Measurements from ENCODE around the gene KRT32.

KRT32 gene

DNA sequence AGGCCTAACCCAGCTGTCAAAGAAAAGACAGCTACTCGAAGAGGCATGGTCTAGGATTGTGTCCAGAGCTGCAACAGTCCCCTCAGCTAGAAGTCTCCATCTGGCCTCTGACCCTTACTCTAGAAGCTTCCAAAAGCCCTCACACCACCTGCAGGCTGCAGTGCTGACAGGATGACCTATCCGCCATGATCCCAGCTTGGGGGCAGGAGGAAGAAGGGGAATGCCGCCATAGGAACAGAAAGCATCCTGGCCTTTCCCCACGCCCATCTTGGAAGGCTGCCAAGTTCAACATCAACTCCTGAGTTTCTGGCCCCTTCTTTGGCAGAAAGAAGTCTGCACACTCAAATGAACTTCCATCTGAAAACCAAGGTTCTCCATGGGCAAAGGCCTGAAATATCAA, 25.6 kb upstream of the KRT32 start:
- H3K4me1 ChIP-seq (ENCODE audit: control insufficient read depth, insufficient read depth, low read length, poor library complexity, severe bottlenecking): peaks cover 11% of the 10 kb centered on the region
- no peak overlapping the region for H3K27ac ChIP-seq (ENCODE audit: insufficient read depth, low read length, poor library complexity, severe bottlenecking)
- H3K27me3 ChIP-seq (replicated peaks; ENCODE audit: control insufficient read depth, insufficient read depth, low read length, poor library complexity, severe bottlenecking): no peaks in the 10 kb centered on the region
- no peaks in the 10 kb centered on the region for H3K36me3 ChIP-seq (ENCODE audit: control insufficient read depth, insufficient read depth, low read length)
- H3K9me3 ChIP-seq (ENCODE audit: control insufficient read depth, low read length): no peaks in the 10 kb centered on the region
- no peak for DNase-seq
- H3K4me3 ChIP-seq (ENCODE audit: insufficient read depth, low read depth, low read length, poor library complexity, severe bottlenecking): no peak overlapping the region

GRCh38 chr17:41492351-41492750, 25.2 kb upstream of the KRT32 start:
- H3K27me3 ChIP-seq (replicated peaks; ENCODE audit: control insufficient read depth, insufficient read depth, low read length, poor library complexity, severe bottlenecking): no peaks in the 10 kb centered on the region

DNA sequence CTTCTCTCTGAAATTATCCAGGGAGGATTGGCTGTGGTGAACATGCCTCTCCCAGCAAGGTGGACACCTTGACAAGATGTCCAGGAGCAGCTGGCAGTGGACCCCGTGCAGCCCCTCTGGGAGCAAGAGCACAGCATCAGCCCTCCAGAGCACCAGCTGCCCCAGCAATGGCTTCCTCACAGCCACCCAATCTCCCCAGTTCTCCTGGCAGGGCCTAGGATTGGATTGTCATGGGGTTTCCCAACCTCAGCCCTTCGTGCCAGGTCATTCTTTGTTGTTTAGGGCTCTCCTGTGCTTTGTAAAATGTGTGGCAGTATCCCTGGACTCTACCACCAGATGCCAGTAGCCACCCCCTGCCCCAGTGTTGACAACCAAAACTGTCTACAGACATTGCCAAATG, 24.3 kb upstream of the KRT32 start:
- H3K4me1 ChIP-seq (ENCODE audit: control insufficient read depth, insufficient read depth, low read length, poor library complexity, severe bottlenecking): peaks cover 5% of the 10 kb centered on the region
- DNase-seq: no peak

More at GRCh38 chr17:41492351-41492750, 25.2 kb upstream of the KRT32 start:
- no peak for DNase-seq
- H3K4me1 ChIP-seq (ENCODE audit: control insufficient read depth, insufficient read depth, low read length, poor library complexity, severe bottlenecking): peaks cover 11% of the 10 kb centered on the region
- no peaks in the 10 kb centered on the region for H3K36me3 ChIP-seq (ENCODE audit: control insufficient read depth, insufficient read depth, low read length)
- H3K9me3 ChIP-seq (ENCODE audit: control insufficient read depth, low read length): no peaks in the 10 kb centered on the region
- no peak overlapping the region for H3K27ac ChIP-seq (ENCODE audit: insufficient read depth, low read length, poor library complexity, severe bottlenecking)
- no peak overlapping the region for H3K4me3 ChIP-seq (ENCODE audit: insufficient read depth, low read depth, low read length, poor library complexity, severe bottlenecking)

DNA sequence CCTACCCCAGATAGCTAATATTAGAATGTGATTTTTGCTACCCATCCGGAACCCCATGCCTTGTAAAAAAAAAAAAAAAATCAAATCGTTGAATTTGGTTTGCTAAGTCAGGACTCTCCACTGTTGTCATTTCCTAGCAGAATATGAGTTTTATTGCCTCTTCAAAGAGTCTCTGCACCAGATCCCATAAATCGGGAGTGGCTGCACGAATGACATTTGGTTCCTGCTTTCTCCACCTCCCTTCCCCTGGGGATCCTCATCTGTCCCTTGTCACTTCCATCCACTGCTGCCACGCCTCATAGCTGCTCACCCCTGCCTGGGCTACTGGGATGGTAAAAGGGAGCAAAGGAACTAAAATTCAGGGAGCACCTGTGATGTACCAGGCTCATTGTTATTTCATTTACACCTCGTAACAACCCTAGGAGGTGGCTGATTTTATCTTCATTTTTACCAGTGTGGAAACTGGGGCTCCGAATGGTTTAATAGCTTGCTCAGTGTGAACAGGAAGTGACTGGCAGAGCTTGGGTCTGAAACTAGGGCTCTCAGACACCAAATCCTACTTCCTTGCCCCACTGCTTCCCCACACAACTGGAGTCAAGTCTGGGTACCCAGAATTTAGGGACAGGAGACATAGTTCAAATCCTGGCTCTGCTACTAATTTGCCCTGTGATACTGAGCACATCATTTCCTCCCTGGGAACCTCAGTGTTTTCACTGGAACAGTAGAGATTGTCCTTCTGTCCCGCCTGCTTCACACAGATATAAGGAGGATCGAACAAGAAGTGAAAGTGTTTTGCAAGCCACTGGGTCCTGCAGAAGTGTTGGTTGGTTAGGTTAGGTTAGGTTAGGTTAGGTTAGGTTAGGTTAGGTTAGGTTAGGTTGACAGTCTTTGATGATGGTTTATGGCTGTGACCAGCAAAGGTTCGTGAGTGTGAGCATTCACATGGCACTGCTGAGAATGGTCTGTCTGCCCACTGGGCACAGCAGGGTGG, 23.1 kb upstream of the KRT32 start:
- no peak for DNase-seq
- no peak overlapping the region for H3K27ac ChIP-seq (ENCODE audit: insufficient read depth, low read length, poor library complexity, severe bottlenecking)
- H3K27me3 ChIP-seq (replicated peaks; ENCODE audit: control insufficient read depth, insufficient read depth, low read length, poor library complexity, severe bottlenecking): no peaks in the 10 kb centered on the region
- no peaks in the 10 kb centered on the region for H3K9me3 ChIP-seq (ENCODE audit: control insufficient read depth, low read length)
- peaks cover 5% of the 10 kb centered on the region for H3K4me1 ChIP-seq (ENCODE audit: control insufficient read depth, insufficient read depth, low read length, poor library complexity, severe bottlenecking)
- no peaks in the 10 kb centered on the region for H3K36me3 ChIP-seq (ENCODE audit: control insufficient read depth, insufficient read depth, low read length)
- no peak overlapping the region for H3K4me3 ChIP-seq (ENCODE audit: insufficient read depth, low read depth, low read length, poor library complexity, severe bottlenecking)

More for the DNA sequence above, 24.3 kb upstream of the KRT32 start:
- no peaks in the 10 kb centered on the region for H3K27me3 ChIP-seq (replicated peaks; ENCODE audit: control insufficient read depth, insufficient read depth, low read length, poor library complexity, severe bottlenecking)
- no peak overlapping the region for H3K4me3 ChIP-seq (ENCODE audit: insufficient read depth, low read depth, low read length, poor library complexity, severe bottlenecking)
- no peaks in the 10 kb centered on the region for H3K36me3 ChIP-seq (ENCODE audit: control insufficient read depth, insufficient read depth, low read length)
- H3K9me3 ChIP-seq (ENCODE audit: control insufficient read depth, low read length): no peaks in the 10 kb centered on the region
- no peak overlapping the region for H3K27ac ChIP-seq (ENCODE audit: insufficient read depth, low read length, poor library complexity, severe bottlenecking)

DNA sequence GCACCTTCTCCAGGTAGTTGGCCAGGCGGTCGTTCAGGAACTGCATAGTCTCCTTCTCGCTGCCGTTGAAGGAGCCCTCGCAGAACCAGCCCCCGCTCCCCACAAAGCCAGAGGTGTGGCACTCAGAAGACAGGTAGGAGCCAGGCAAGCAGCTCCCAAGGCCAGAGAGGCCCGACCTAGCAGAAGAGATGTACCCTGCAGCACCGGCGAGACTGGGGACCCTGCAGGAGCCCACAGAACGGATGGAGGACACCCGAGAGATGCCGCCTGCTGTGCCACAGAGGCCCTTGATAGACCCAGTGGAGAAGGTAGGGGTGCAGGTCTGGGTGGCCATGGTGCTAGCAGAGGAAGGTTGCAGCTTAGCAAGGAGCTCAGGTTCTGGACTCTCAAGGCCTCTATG, 22.3 kb upstream of the KRT32 start, which contains the start of gene KRT36:
Gene KRT36 (minus strand): TSS at position 380 of the 400 bp plus-strand sequence. CDS start 46 bp downstream, at position 334.
- no peaks in the 10 kb centered on the region for H3K36me3 ChIP-seq (ENCODE audit: control insufficient read depth, insufficient read depth, low read length)
- no peak for DNase-seq
- H3K27ac ChIP-seq (ENCODE audit: insufficient read depth, low read length, poor library complexity, severe bottlenecking): no peak within 1 kb of the TSS
- no peaks in the 10 kb centered on the region for H3K27me3 ChIP-seq (replicated peaks; ENCODE audit: control insufficient read depth, insufficient read depth, low read length, poor library complexity, severe bottlenecking)
- H3K4me1 ChIP-seq (ENCODE audit: control insufficient read depth, insufficient read depth, low read length, poor library complexity, severe bottlenecking): peaks cover 5% of the 10 kb centered on the region
- H3K4me3 ChIP-seq (ENCODE audit: insufficient read depth, low read depth, low read length, poor library complexity, severe bottlenecking): no peak within 1 kb of the TSS
- no peaks in the 10 kb centered on the region for H3K9me3 ChIP-seq (ENCODE audit: control insufficient read depth, low read length)

GRCh38 chr17:41486809-41487530, 19.8 kb upstream of the KRT32 start:
- Histone ChIP-seq H3K27me3 (replicated peaks; ENCODE audit: control insufficient read depth, insufficient read depth, low read length, poor library complexity, severe bottlenecking) (no peaks in the 10 kb centered on the region), H3K4me1 (ENCODE audit: control insufficient read depth, insufficient read depth, low read length, poor library complexity, severe bottlenecking) (peaks cover 5% of the 10 kb centered on the region), H3K36me3 (ENCODE audit: control insufficient read depth, insufficient read depth, low read length) (no peaks in the 10 kb centered on the region), H3K9me3 (ENCODE audit: control insufficient read depth, low read length) (no peaks in the 10 kb centered on the region), H3K27ac (ENCODE audit: insufficient read depth, low read length, poor library complexity, severe bottlenecking) (no peak overlapping the region), H3K4me3 (ENCODE audit: insufficient read depth, low read depth, low read length, poor library complexity, severe bottlenecking) (no peak overlapping the region)
- DNase-seq: no peak

GRCh38 chr17:41486316-41486715, 19.1 kb upstream of the KRT32 start:
- DNase-seq: no peak
- no peaks in the 10 kb centered on the region for H3K36me3 ChIP-seq (ENCODE audit: control insufficient read depth, insufficient read depth, low read length)
- no peaks in the 10 kb centered on the region for H3K9me3 ChIP-seq (ENCODE audit: control insufficient read depth, low read length)
- H3K27me3 ChIP-seq (replicated peaks; ENCODE audit: control insufficient read depth, insufficient read depth, low read length, poor library complexity, severe bottlenecking): no peaks in the 10 kb centered on the region
- H3K27ac ChIP-seq (ENCODE audit: insufficient read depth, low read length, poor library complexity, severe bottlenecking): no peak overlapping the region
- peaks cover 5% of the 10 kb centered on the region for H3K4me1 ChIP-seq (ENCODE audit: control insufficient read depth, insufficient read depth, low read length, poor library complexity, severe bottlenecking)
- no peak overlapping the region for H3K4me3 ChIP-seq (ENCODE audit: insufficient read depth, low read depth, low read length, poor library complexity, severe bottlenecking)

- H3K9me3 ChIP-seq (ENCODE audit: control insufficient read depth, low read length): no peaks in the 10 kb centered on the region
- no peak overlapping the region for H3K4me3 ChIP-seq (ENCODE audit: insufficient read depth, low read depth, low read length, poor library complexity, severe bottlenecking)
- H3K27ac ChIP-seq (ENCODE audit: insufficient read depth, low read length, poor library complexity, severe bottlenecking): no peak overlapping the region
- H3K36me3 ChIP-seq (ENCODE audit: control insufficient read depth, insufficient read depth, low read length): no peaks in the 10 kb centered on the region
- H3K4me1 ChIP-seq (ENCODE audit: control insufficient read depth, insufficient read depth, low read length, poor library complexity, severe bottlenecking): peaks cover 2% of the 10 kb centered on the region
- no peak for DNase-seq
- H3K27me3 ChIP-seq (replicated peaks; ENCODE audit: control insufficient read depth, insufficient read depth, low read length, poor library complexity, severe bottlenecking): no peaks in the 10 kb centered on the region
Measured at GRCh38 chr17:41484920-41485904, 18.0 kb upstream of the KRT32 start.

DNA sequence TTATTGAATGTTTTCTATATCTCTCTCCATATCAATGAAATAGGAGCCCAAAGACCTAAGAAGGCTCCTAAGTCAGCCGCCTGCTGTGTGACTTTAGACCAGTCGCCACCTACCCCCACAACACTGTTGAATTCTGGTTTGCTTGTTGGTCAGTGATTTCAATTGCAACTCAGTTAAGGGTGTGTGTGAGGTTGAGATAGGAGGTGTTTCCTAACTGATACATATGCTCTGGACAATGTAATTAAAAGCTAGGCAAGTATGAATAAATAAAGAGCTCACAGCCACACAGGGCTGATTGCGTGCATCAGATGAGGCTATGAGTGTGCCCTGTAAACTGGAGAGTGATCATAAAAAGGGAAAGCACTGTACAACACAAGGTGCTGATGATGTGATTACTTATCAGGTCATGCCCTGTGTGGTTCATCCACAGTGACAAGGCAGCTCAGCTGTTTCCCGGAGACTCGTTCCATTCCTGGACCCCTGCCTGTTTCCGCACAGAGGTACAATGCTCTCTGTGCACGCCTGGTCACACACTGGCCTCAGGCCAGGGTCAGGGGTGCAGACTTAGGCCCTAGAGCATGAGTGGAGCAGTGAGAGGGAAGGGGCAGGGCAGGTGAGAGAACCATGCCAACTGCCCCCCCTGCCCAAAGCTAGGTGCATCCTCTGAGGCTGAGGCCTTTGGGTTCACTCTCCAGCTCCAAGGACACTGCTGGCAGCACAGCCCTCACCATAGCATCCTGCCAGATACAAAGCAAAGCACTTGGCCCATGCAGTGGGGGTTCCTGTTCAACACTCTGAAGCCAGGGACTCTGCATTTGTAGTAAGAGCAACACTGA, 17.0 kb upstream of the KRT32 start:
- no peak for DNase-seq
- Histone ChIP-seq H3K4me1 (ENCODE audit: control insufficient read depth, insufficient read depth, low read length, poor library complexity, severe bottlenecking) (no peaks in the 10 kb centered on the region), H3K27me3 (replicated peaks; ENCODE audit: control insufficient read depth, insufficient read depth, low read length, poor library complexity, severe bottlenecking) (no peaks in the 10 kb centered on the region), H3K4me3 (ENCODE audit: insufficient read depth, low read depth, low read length, poor library complexity, severe bottlenecking) (no peak overlapping the region), H3K9me3 (ENCODE audit: control insufficient read depth, low read length) (no peaks in the 10 kb centered on the region), H3K27ac (ENCODE audit: insufficient read depth, low read length, poor library complexity, severe bottlenecking) (no peak overlapping the region), H3K36me3 (ENCODE audit: control insufficient read depth, insufficient read depth, low read length) (no peaks in the 10 kb centered on the region)

Data from effector memory CD4-positive, alpha-beta T cell (primary cell).